ENCODE data around the gene TNFRSF19.

Gene TNFRSF19

GRCh38 chr13:23628250-23628649 is 58.0 kb downstream of the TNFRSF19 start:
- DNase-seq (ENCODE audit: low read depth in 2 of 2), result no peak

DNA sequence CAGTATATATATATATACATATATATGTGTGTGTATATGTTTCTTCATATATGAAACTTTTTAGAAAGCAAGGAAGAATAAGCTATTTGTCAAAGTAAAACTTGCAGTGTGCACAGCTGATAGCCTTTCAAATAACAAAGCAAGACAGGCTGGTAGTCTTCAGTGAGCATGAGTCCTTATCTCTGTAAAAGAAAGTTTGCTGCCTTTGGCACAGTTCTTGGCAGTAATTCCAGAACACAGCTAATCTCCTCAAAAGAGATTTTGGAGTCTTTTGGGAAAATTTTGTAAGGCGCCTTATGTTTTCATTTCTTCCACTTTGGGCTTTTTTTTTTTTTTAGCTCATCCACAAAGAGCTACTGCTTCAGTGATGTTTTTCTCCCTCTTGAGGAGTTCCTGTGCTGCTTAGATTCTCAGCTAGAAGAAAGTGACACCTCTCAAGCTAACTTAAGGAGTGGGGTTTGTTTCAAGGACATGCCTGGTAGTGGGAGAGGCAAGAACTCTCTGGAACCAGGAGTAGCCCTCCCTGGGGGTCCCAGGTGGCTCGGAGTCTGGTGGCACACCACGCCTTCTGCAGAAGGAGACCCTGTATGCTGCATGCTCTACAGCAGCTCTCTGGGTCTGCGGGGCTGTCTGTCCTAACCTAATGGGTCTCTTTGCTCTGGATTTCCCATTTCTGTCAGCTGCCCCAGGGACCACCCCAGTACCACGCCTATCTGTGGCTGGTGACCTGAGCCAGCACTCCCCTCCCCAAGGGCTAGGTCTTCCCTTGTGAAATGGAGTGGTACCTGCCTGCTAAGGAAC is 58.8 kb downstream of the TNFRSF19 start:
- no peak for DNase-seq (ENCODE audit: low read depth in 2 of 2)

GRCh38 chr13:23629566-23630272 is 59.5 kb downstream of the TNFRSF19 start:
- no peak for DNase-seq (ENCODE audit: low read depth in 2 of 2)

- no peak for DNase-seq (ENCODE audit: low read depth in 2 of 2)
Observed at GRCh38 chr13:23630349-23631093, 60.3 kb downstream of the TNFRSF19 start.

DNA sequence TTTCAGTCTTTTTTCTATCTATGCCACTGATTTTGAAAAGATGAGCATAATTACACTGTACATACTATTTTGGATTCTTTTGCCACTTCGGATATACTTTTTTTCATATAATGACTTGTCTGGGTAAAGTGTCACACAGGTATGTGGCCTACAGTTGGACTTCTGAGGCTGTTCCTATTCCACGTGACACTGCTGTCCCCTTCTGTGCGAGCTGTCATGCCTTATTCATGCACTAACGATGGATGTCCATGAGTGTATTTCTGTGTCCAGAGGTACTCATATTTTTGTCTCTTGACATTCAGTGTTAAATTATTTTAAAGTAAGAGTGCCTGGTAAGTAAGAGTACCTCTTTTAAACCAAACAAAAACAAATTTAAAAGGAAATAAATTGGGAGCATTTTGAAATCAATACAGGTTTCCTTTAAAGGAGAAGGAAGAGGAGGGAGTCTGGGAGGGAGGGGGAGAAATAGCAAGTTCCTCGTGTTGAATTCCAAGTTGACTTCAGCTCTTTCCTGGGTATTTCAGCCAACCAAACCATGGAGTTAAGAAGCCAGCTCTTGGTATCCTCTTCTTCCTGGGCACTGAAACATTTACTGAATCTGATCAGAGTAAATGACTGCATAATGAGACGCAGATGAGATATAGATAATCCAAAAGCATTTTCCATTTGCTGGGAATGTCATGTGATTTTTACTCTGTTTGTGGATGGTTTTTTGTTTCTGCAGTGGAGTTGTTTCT is 61.3 kb downstream of the TNFRSF19 start:
- DNase-seq (ENCODE audit: low read depth in 2 of 2), result no peak

GRCh38 chr13:23632048-23632582 is 61.9 kb downstream of the TNFRSF19 start:
- DNase-seq (ENCODE audit: low read depth in 2 of 2), result no peak

- no peak for DNase-seq (ENCODE audit: low read depth in 2 of 2)
Observed at GRCh38 chr13:23632741-23633140, 62.5 kb downstream of the TNFRSF19 start.

DNA sequence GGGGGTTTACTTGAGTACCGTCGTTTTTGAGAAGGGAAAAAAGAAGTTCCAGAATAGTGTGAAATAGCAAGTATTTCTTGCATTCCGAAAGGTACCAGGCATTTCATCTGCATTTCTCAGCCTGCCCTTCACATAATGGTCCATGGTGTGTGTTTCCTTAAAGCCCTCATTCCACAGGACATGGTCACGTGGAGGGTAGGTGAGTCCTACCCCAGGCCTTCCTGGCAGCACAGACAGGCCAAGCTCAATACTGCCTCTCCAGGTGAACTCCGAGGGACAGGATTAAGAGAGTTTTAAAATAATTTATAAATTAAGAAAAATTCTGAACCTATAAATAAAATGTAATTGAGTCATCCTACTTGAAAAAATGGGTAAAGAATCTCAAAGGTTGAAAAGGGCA is 64.7 kb downstream of the TNFRSF19 start:
- no peak for DNase-seq (ENCODE audit: low read depth in 2 of 2)

- DNase-seq (ENCODE audit: low read depth in 2 of 2), result no peak
Observed at GRCh38 chr13:23636360-23636759, 66.1 kb downstream of the TNFRSF19 start.

DNA sequence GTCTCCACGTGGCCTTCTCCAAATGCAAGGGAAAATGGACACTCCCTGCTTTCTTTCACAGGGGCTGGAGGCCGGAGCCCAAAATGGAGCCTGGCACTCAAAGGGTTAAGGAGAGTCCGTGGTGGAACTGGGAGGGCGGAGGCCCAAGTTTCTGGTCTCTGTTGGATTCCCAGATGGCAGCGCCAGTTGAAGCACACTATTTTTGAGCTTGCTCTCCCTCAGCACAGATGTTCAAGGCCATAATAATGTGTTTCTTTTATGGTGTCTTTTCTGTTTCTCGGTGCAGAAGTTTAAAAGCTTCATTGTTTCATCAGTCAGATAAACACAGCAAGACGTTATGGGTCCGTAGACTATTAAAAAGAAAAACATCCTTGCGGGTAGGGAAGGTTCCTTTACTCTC is 67.6 kb downstream of the TNFRSF19 start:
- no peak for DNase-seq (ENCODE audit: low read depth in 2 of 2)

- DNase-seq (ENCODE audit: low read depth in 2 of 2), result no peak
Observed at GRCh38 chr13:23639674-23640073, 69.5 kb downstream of the TNFRSF19 start.

DNA sequence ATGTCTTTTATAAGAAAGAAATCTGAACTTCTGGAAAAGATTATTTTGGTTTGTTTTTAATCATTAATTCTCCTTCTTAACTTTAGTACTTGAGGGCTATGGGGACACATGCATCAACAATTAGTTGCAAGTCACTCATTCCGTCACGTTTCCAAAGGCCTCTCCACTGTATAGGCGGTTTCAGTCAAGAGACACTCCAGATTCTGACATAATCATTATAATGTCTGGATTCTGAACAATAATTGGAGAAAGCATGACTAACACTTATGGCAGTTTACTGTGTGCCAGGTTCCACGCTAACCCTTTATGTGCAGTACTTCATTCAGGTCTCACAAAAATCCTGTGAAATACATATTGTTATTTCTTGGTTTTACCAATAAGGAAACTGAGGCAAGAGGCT is 71.9 kb downstream of the TNFRSF19 start:
- peak in 1 of 2 experiments; percentile 19 for DNase-seq (ENCODE audit: low read depth in 2 of 2)

DNA sequence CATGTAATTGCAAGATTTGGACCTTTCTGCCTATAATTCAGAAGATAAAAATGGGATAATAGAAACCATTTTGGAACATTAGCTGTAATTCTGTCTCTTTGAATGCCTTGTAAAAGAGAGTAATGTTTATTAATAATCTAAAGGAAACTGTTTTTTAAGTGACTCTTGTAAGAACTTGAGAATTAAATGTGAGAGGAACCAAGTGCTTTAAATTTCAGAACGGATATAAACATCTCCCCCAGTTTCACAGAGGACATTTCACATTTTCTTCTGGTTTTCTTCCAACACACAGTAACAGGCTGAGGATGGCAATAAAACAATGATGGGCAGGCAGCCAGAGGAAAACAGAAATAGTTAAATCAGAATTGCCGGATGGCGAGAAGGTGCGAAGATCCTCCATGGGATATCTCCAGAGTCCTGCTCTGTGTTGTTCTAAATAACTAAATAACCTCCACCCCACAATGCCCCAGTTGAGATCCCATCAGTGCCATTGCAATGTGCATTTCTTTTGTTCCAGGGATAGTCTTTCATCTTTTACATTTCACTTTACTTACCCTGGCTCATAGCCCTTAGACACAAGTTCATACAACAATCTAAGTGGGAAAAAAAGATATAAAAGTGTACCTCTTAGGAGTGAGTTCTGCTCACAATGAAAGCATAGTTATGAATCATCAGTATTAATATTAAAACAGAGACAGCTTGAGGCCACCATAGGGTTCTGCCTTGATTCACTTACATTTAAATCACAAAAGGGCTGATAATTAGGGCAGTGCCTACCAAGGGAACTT is 73.3 kb downstream of the TNFRSF19 start:
- DNase-seq (ENCODE audit: low read depth in 2 of 2), result no peak

DNA sequence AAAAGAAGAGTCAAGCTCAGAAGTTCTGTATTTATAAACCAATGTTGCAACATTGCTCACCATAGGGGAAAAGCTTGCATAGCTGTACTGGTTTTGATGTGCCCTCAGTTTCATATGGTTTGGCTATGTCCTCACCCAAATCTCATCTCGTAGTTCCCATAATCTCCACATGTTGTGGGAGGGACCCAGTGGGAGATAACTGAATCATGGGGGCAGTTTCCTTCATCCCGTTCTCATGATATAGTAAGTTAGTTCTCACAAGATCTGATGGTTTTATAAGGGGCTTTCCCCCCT is 73.9 kb downstream of the TNFRSF19 start:
- DNase-seq (ENCODE audit: low read depth in 2 of 2), result no peak

DNA sequence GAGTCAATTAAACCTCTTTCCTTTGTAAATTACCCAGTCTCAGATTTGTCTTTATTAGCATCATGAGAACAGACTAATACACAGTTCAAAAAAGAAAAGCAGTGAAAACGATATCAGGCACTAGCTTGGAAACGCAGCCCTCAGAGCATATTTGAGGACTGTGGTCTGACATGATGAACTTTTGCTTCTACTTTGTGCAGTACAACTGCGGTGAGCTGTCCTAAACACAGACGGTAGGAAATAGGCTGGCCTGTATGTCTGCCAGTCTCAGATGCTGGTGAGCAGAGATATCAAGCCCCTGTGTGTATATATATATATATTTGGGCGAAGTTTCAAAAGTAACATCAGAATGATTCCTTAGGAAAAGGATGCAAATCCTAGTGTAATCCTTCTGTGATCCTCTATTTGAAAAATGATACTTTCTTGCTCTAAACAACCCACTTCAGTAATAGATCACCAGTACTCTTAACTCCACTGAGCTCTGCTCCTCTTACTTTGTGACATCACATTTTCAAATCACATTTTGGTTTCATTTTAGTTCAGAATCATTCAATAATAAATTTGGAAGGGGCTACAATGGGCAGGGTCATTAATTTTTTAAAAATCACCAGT is 74.4 kb downstream of the TNFRSF19 start:
- no peak for DNase-seq (ENCODE audit: low read depth in 2 of 2)

GRCh38 chr13:23645851-23646250 is 75.6 kb downstream of the TNFRSF19 start:
- DNase-seq (ENCODE audit: low read depth in 2 of 2), result no peak

DNA sequence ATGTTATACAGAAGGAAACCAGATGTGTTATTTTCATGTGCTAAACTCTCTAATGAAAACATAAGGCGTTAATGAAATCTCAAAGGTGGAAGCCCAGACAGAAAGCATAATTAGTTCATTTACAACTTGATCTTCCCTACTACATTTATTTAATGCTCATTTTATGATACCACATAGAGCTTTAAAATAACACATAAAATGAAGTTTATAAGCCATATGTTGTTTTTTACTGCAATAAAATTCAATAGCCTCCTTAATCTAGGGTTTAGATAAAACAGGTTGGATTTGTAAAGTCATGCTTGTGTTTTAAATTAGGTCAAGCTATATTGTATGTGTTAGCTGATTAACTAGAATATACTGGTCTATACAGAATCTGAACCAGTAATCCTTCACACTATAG is 81.2 kb downstream of the TNFRSF19 start:
- no peak for DNase-seq (ENCODE audit: low read depth in 2 of 2)

DNA sequence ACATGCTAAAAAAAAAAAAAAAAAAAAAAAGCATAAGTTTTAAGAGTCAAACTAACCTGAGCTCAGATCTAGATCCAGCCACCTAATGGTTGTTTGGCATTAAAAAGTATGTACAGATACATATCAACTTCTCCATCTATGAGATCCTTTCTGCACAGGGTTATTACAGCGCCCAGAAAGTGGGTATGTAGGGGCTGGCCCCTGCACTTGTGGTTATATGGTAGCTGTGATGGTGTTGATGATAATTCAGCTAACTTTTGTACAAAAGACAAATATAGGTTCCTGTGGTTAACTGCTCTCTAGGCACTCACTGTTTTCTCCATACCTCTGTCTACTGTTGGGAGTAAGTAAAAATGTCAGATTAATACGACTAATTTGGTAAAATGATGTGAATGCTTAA is 81.7 kb downstream of the TNFRSF19 start:
- DNase-seq (ENCODE audit: low read depth in 2 of 2), result no peak

GRCh38 chr13:23652909-23653726 is 82.9 kb downstream of the TNFRSF19 start:
- no peak for DNase-seq (ENCODE audit: low read depth in 2 of 2)

Measured in fibroblast of skin of left quadriceps (primary cell).